H1 (cell line): Measurements from ENCODE around the gene COCH. TPM values are rescaled to one million over a fixed set of nuclear protein-coding genes. Genes with fewer than 3 reads are reported as not detected.

ENCODE experiments used
- CTCF ChIA-PET: fragments of 300-600 bp; sonication (Branson Sonifier 250); formaldehyde crosslinking; loops from one replicate; lab custom pipeline; 2021; ENCODE audit not compliant: partially characterized antibody; lab: Charles Lee
- POLR2A ChIA-PET: fragments of 300-600 bp; sonication (Branson Sonifier 250); formaldehyde crosslinking; loops from one replicate; lab custom pipeline; 2021; ENCODE audit warnings: inconsistent platforms; ENCODE audit not compliant: partially characterized antibody; lab: Charles Lee
- DNase-seq, 2 experiments: peaks; one replicate each; pipeline versions ENCODE4 v3.0.0 to v3.0.0-alpha.2; 2010 to 2022; ENCODE audit warnings: low spot score in 2 of 2, low read depth in 1 of 2, mixed read lengths in 1 of 2
- FAIRE-seq: peaks from 2 replicates; lab custom pipeline; 2011; peaks lifted over from hg19 to GRCh38; lab: Jason Lieb, UNC
- H2AFZ ChIP-seq: 2 replicates; pipeline ENCODE4 v1.8.1; 2012; ENCODE audit warnings: low read length, inconsistent platforms
- H2AK5ac ChIP-seq: 2 replicates; pipeline ENCODE4 v1.6.1; 2013; ENCODE audit warnings: low read depth, low read length
- H2BK120ac ChIP-seq: replicated peaks from 2 replicates; pipeline ENCODE3; 2013; ENCODE audit warnings: low read depth, low read length, inconsistent platforms
- H2BK12ac ChIP-seq: 2 replicates; pipeline ENCODE4 v1.6.1; 2013; ENCODE audit warnings: low read depth, low read length
- H2BK15ac ChIP-seq: 2 replicates; pipeline ENCODE4 v1.6.1; 2013; ENCODE audit warnings: low read length
- H2BK20ac ChIP-seq: 2 replicates; pipeline ENCODE4 v1.6.1; 2013; ENCODE audit warnings: low read length
- H2BK5ac ChIP-seq: 2 replicates; pipeline ENCODE4 v1.6.1; 2013; ENCODE audit warnings: low read depth, low read length
- H3K14ac ChIP-seq: 2 replicates; pipeline ENCODE4 v1.6.1; 2013; ENCODE audit warnings: inconsistent platforms; ENCODE audit not compliant: insufficient read length
- H3K18ac ChIP-seq: 2 replicates; pipeline ENCODE4 v1.6.1; 2013; ENCODE audit warnings: low read length; ENCODE audit errors: extremely low read depth
- H3K23ac ChIP-seq: 2 replicates; pipeline ENCODE4 v1.6.1; 2013; ENCODE audit warnings: inconsistent platforms; ENCODE audit not compliant: insufficient read length
- H3K23me2 ChIP-seq: 2 replicates; pipeline ENCODE4 v1.6.1; 2013; ENCODE audit warnings: low read depth, low read length
- H3K27ac ChIP-seq: 2 replicates; pipeline ENCODE4 v1.6.1; 2011; ENCODE audit warnings: low read depth, low read length, inconsistent platforms
- H3K27me3 ChIP-seq, 4 experiments: replicated peaks in 1 of 4; 1 replicate in 1 of 4; 2 replicates in 3 of 4; pipeline versions ENCODE4 v1.6.1 to v1.8.1; 2011 to 2013; ENCODE audit warnings: low read length in 3 of 4, mild to moderate bottlenecking in 3 of 4, inconsistent platforms in 2 of 4, mixed read lengths in 2 of 4, moderate library complexity in 1 of 4; ENCODE audit not compliant: control insufficient read depth in 3 of 4, insufficient read depth in 3 of 4; ENCODE audit errors: extremely low read depth in 1 of 4
- H3K36me3 ChIP-seq, 4 experiments: 2 replicates each; pipeline versions ENCODE4 v1.6.1 to v1.8.1; 2011 to 2013; ENCODE audit warnings: mild to moderate bottlenecking in 4 of 4, low read length in 3 of 4, moderate library complexity in 2 of 4, control low read depth in 1 of 4, inconsistent platforms in 1 of 4; ENCODE audit not compliant: insufficient read depth in 4 of 4, control insufficient read depth in 2 of 4
- H3K4ac ChIP-seq: replicated peaks from 2 replicates; pipeline ENCODE3; 2013; ENCODE audit warnings: low read length, low read depth, mixed read lengths, inconsistent platforms; ENCODE audit not compliant: insufficient read length
- H3K4me1 ChIP-seq, 4 experiments: replicated peaks in 1 of 4; 1 replicate in 1 of 4; 2 replicates in 3 of 4; pipeline versions ENCODE4 v1.6.1 to v1.8.1; 2011 to 2013; ENCODE audit warnings: low read length in 3 of 4, inconsistent platforms in 2 of 4, mixed read lengths in 1 of 4; ENCODE audit not compliant: insufficient read depth in 4 of 4, control insufficient read depth in 3 of 4
- H3K4me2 ChIP-seq, 2 experiments: 2 replicates each; pipeline versions ENCODE4 v1.6.1 to v1.8.1; 2011 to 2013; ENCODE audit warnings: low read depth in 2 of 2, low read length in 2 of 2, control low read depth in 1 of 2, inconsistent platforms in 1 of 2, mild to moderate bottlenecking in 1 of 2; ENCODE audit not compliant: insufficient read depth in 1 of 2
- H3K4me3 ChIP-seq, 4 experiments: fragments of 200-600, 300-600 bp in 1 of 4; sonication (generic), shearing (Covaris generic), sonication (Bioruptor Twin) in 1 of 4; 2 replicates each; pipeline versions ENCODE4 v1.5.1 to v1.8.1; 2011 to 2016; ENCODE audit warnings: low read length in 4 of 4, low read depth in 3 of 4, control low read depth in 2 of 4, inconsistent platforms in 2 of 4, mild to moderate bottlenecking in 2 of 4, mixed read lengths in 1 of 4, moderate library complexity in 1 of 4; ENCODE audit not compliant: insufficient read depth in 2 of 4; ENCODE audit errors: extremely low read depth in 1 of 4
- H3K56ac ChIP-seq: replicated peaks from 2 replicates; pipeline ENCODE3; 2013; ENCODE audit warnings: low read depth, mild to moderate bottlenecking, mixed read lengths, low read length, inconsistent platforms; ENCODE audit not compliant: insufficient read length
- H3K79me1 ChIP-seq: 2 replicates; pipeline ENCODE4 v1.6.1; 2013; ENCODE audit warnings: low read depth, low read length, control low read depth
- H3K79me2 ChIP-seq, 2 experiments: 2 replicates each; pipeline versions ENCODE4 v1.6.1 to v1.8.1; 2012 to 2013; ENCODE audit warnings: low read length in 2 of 2, mild to moderate bottlenecking in 2 of 2, inconsistent platforms in 1 of 2; ENCODE audit not compliant: insufficient read depth in 2 of 2, control insufficient read depth in 1 of 2
- H3K9ac ChIP-seq, 4 experiments: replicated peaks in 1 of 4; 1 replicate in 1 of 4; 2 replicates in 3 of 4; pipeline versions ENCODE4 v1.6.1 to v1.8.1; 2011 to 2013; ENCODE audit warnings: low read depth in 3 of 4, low read length in 3 of 4, control low read depth in 2 of 4, mild to moderate bottlenecking in 2 of 4, moderate library complexity in 2 of 4, inconsistent platforms in 1 of 4; ENCODE audit errors: extremely low read depth in 1 of 4
- H3K9me3 ChIP-seq, 2 experiments: 2 replicates each; pipeline versions ENCODE4 v1.6.1 to v1.8.1; 2012 to 2013; ENCODE audit warnings: mild to moderate bottlenecking in 2 of 2, moderate library complexity in 2 of 2, control low read depth in 1 of 2, inconsistent platforms in 1 of 2, low read depth in 1 of 2, low read length in 1 of 2, mixed read lengths in 1 of 2; ENCODE audit not compliant: insufficient read depth in 2 of 2
- H4K20me1 ChIP-seq, 2 experiments: replicated peaks in 1 of 2; 2 replicates each; pipeline versions ENCODE3 to v1.8.1; 2011 to 2013; ENCODE audit warnings: inconsistent platforms in 2 of 2, low read length in 2 of 2, mild to moderate bottlenecking in 1 of 2; ENCODE audit not compliant: insufficient read depth in 2 of 2, control insufficient read depth in 1 of 2
- H4K5ac ChIP-seq: 2 replicates; pipeline ENCODE4 v1.6.1; 2013; ENCODE audit warnings: low read length, low read depth, mixed read lengths, inconsistent platforms; ENCODE audit not compliant: insufficient read length
- H4K8ac ChIP-seq: 2 replicates; pipeline ENCODE4 v1.8.0; 2013; ENCODE audit warnings: mild to moderate bottlenecking, moderate library complexity, low read length, inconsistent platforms; ENCODE audit not compliant: insufficient read depth; ENCODE audit errors: extremely low read depth
- H4K91ac ChIP-seq: replicated peaks from 2 replicates; pipeline ENCODE3; 2013; ENCODE audit warnings: low read length, mixed read lengths, inconsistent platforms; ENCODE audit not compliant: insufficient read length
- EZH2 ChIP-seq: fragments of 200-600 bp; sonication (generic); IDR thresholded peaks from 2 replicates; pipeline ENCODE4 v1.7.1; 2012; ENCODE audit warnings: low read depth, mild to moderate bottlenecking, moderate library complexity, low read length, inconsistent platforms; ENCODE audit not compliant: severe bottlenecking
- HDAC2 ChIP-seq, 2 experiments: fragments of 300-600 bp in 1 of 2; sonication (generic) in 1 of 2; IDR thresholded peaks; 2 replicates each; pipeline ENCODE4 v1.6.1; 2011 to 2012; ENCODE audit warnings: low read depth in 2 of 2, low read length in 2 of 2, mild to moderate bottlenecking in 2 of 2, moderate library complexity in 2 of 2, borderline replicate concordance in 1 of 2, inconsistent platforms in 1 of 2
- TAF7 ChIP-seq: optimal IDR thresholded peaks from 2 replicates; pipeline ENCODE3; 2011; ENCODE audit warnings: low read depth, mild to moderate bottlenecking, inconsistent platforms, low read length, moderate library complexity, borderline replicate concordance
- polyA plus RNA-seq, 7 experiments: library from polyadenylated mRNA; depleted of rRNA in 3 of 7; stranded (reverse) in 5 of 7; unstranded in 2 of 7; fragments of >200 nt in 5 of 7; fragments of 200-250 nt in 2 of 7; gene quantifications; 1 replicate in 5 of 7; 2 replicates in 1 of 7; 4 replicates in 1 of 7; pipeline versions ENCODE4 v1.2.1 to v1.2.3, GENCODE V29; 2011 to 2013; ENCODE audit warnings: missing spikeins in 2 of 7, mixed read lengths in 2 of 7
- total RNA-seq: library from RNA; stranded (reverse); fragmentation: NEBNext Ultra II Directional; extraction: Animal tissue kit (Norgen Biotek cat#: 25700); gene quantifications from 2 replicates; pipeline ENCODE4 v1.2.1, GENCODE V29; 2021

COCH gene
- total and polyA plus RNA-seq, 2 of the 8 experiments (the other 6 are each of a cell fraction or from before 2014, with no cell fraction given), result 12.9 to 30.8 TPM

DNA sequence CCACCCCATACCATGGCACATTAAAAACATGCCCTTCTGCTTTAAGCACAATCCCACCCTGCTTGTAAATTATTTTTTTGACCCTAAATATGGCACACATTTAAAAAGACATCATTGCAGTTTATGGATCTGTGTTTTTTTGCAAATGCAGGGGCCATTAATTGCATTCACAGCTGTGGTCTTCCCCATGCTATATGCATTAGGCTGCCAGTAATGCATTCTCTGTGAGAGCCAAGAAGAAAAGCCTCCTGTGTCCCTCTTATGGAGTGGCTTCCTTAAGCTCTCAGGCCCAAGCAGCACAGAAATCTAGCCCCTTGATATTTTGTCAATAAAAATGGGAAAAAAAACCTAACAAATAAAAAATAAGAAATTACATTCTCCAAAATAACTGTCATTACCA, 20.4 kb upstream of the COCH start:
- FAIRE-seq, result no peak

More for the DNA sequence above, 20.4 kb upstream of the COCH start:
- no peaks in the 10 kb centered on the region; a peak in 1 of 7 replicates for H3K4me1 ChIP-seq
- H3K36me3 ChIP-seq, result no peaks in the 10 kb centered on the region
- H3K14ac ChIP-seq, result no peak overlapping the region
- H3K4me3 ChIP-seq, result no peak overlapping the region
- no peak overlapping the region for H2BK5ac ChIP-seq
- H4K20me1 ChIP-seq, result no peaks in the 10 kb centered on the region
- H4K5ac ChIP-seq, result no peak overlapping the region
- no peak overlapping the region for H2BK20ac ChIP-seq
- H4K8ac ChIP-seq, result no peak overlapping the region
- H2BK12ac ChIP-seq, result no peak overlapping the region
- no peaks in the 10 kb centered on the region for H3K79me2 ChIP-seq
- no peak overlapping the region for H2BK15ac ChIP-seq
- no peak overlapping the region for H3K9ac ChIP-seq
- ChIA-PET POLR2A (interaction anchor here (1.3 kb wide), 1 partner anchor 14 kb away, joined by 3 read pairs; no protein-coding TSS in a partner anchor), CTCF (interaction anchor here (1.0 kb wide), 1 partner anchor 110 kb away, joined by 3 read pairs; no protein-coding TSS in a partner anchor)
- no peak overlapping the region for H3K56ac ChIP-seq
- H2AFZ ChIP-seq, result no peak overlapping the region
- no peaks in the 10 kb centered on the region for H3K27me3 ChIP-seq
- H3K4me2 ChIP-seq, result no peak overlapping the region
- no peak for TF ChIP-seq TAF7
- no peak for TF ChIP-seq HDAC2 (IDR thresholded peaks at IDR 0.05; ENCODE audit: borderline replicate concordance in 1 of 2, low read depth in 2 of 2, low read length in 2 of 2)
- TF ChIP-seq EZH2, result no peak
- no peak overlapping the region for H2AK5ac ChIP-seq
- H3K9me3 ChIP-seq, result no peaks in the 10 kb centered on the region
- no peak overlapping the region for H3K23ac ChIP-seq
- no peaks in the 10 kb centered on the region for H3K23me2 ChIP-seq
- no peak overlapping the region for H3K18ac ChIP-seq
- no peak for DNase-seq
- no peak overlapping the region for H4K91ac ChIP-seq
- no peak overlapping the region for H3K27ac ChIP-seq
- H3K4ac ChIP-seq, result no peak overlapping the region
- H3K79me1 ChIP-seq, result no peaks in the 10 kb centered on the region
- no peak overlapping the region for H2BK120ac ChIP-seq
